Activated CD4-positive, alpha-beta T cell treated with anti-CD3 and anti-CD28 coated beads, Interleukin-2, amount 10 ng/mL, durations not matched to agents 24 days and 14 days (primary cell): Measurements from ENCODE around the gene SF3A1. TPM values are rescaled to one million over a fixed set of nuclear protein-coding genes. Genes with fewer than 3 reads are reported as not detected.

ENCODE experiments used
- DNase-seq: peaks from one replicate; pipeline ENCODE4 v3.0.0; 2022
- H3K27ac Mint-ChIP-seq: one replicate; pipeline ENCODE4 v1.8.0; 2022; ENCODE audit warnings: mild to moderate bottlenecking, mixed read lengths
- H3K27me3 Mint-ChIP-seq: one replicate; pipeline ENCODE4 v1.8.0; 2022; ENCODE audit warnings: mixed read lengths
- H3K36me3 Mint-ChIP-seq: one replicate; pipeline ENCODE4 v1.8.0; 2022; ENCODE audit warnings: low read depth, mild to moderate bottlenecking, mixed read lengths
- H3K4me1 Mint-ChIP-seq: one replicate; pipeline ENCODE4 v1.8.0; 2021; ENCODE audit warnings: mixed read lengths
- H3K4me3 Mint-ChIP-seq: one replicate; pipeline ENCODE4 v1.8.0; 2022; ENCODE audit warnings: mild to moderate bottlenecking, moderate library complexity, mixed read lengths
- H3K9me3 Mint-ChIP-seq: one replicate; pipeline ENCODE4 v1.8.0; 2021; ENCODE audit warnings: mixed read lengths
- intact Hi-C: fragments of 100-400 bp; cut with micrococcal nuclease; formaldehyde crosslinking; loops from one replicate; pipeline ENCODE4 v1.15.1; 2023
- total RNA-seq: library from RNA; stranded (reverse); gene quantifications from 2 replicates; pipeline ENCODE4 v1.2.3, GENCODE V29; 2022

The SF3A1 gene
- total RNA-seq, 1 donor from 2014 or later: 319 TPM

DNA sequence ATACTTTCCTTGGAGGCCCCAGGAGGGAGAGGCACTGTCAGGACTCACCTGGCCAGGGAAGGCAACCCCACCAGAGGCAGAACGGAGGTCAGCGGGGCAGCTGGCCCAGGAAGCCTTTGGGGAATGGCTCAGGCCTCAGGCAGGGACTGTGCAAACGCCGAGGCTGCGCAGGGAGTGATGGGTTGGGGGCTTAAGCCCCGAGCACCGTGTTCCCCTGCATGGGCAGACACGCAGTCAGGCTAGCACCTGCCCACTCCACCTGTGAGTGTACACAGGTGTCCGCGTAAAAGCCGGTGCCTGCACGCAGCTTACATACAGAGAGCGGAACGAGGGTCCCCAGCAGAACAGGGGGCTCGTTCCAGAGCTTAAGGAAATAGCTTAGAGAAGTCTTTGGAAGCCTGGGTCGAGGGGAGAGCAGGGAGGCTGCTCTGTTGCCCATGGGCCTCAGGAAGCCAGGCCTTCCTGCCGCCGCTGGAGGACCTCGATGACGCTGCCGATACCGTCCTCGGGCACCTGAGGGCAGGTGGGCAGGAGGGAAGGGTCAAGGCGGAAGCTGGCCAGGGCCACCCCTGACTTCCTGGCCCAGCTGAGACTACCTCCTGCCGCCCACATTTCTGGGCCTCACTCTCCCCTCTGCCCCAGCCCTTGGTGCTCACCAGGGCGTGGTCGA, 71.4 kb downstream of the SF3A1 start:
- peaks cover 9% of the 10 kb centered on the region for H3K36me3 Mint-ChIP-seq
- no peak overlapping the region for H3K4me3 Mint-ChIP-seq
- no peak for DNase-seq
- peak overlapping the region; percentile 21 for H3K27ac Mint-ChIP-seq
- no peaks in the 10 kb centered on the region for H3K27me3 Mint-ChIP-seq
- intact Hi-C loops: no loop called here
- no peaks in the 10 kb centered on the region for H3K9me3 Mint-ChIP-seq
- H3K4me1 Mint-ChIP-seq: peaks cover 49% of the 10 kb centered on the region

DNA sequence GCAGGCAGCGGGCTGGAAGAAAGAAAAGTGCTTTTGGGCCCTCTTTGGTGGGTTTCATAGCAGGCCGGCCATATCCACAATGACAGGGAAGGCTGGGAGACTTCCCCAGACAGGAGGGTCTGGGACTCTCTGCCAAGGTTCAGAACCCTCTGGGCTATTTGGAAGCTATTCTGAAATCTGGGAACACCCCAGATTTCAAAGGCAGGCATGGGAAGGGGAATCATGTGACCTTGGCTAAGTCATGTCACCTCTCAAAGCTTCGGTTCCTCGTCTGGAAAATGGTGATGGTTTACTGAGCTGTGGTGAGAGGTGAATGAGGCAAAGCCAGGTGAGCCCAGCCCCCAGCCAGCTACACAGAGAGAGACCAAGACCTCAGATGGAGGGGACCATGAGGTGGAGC, 72.0 kb downstream of the SF3A1 start:
- H3K36me3 Mint-ChIP-seq: peaks cover 9% of the 10 kb centered on the region
- peak overlapping the region; percentile 52 for H3K4me3 Mint-ChIP-seq
- no peaks in the 10 kb centered on the region for H3K27me3 Mint-ChIP-seq
- intact Hi-C loops: no loop called here
- DNase-seq: no peak
- peaks cover 44% of the 10 kb centered on the region for H3K4me1 Mint-ChIP-seq
- peak overlapping the region; percentile 21 for H3K27ac Mint-ChIP-seq
- H3K9me3 Mint-ChIP-seq: no peaks in the 10 kb centered on the region

DNA sequence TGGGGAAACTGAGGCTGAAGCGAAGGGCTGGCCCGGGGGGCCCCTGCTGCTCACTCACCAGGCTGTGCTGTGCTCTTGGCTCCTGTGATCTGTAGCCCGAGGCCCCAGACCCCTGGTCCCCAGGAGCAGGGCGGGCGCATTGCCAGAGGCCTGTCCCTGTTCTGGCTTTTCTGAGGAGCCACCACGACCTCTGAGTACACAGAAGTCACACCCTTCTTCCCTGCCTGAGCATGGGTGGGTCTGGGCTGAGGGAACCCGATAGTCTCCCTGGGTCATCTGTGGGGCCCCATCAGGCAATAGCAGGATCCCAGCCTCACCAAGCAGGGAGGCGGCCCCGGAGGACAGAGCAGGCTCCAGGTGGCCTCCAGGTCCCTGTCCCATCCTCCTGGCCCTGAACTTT, 72.5 kb downstream of the SF3A1 start:
- no peak for DNase-seq
- Mint-ChIP-seq H3K27ac (peak overlapping the region; percentile 45), H3K4me1 (peaks cover 46% of the 10 kb centered on the region), H3K4me3 (peak overlapping the region; percentile 52), H3K9me3 (no peaks in the 10 kb centered on the region), H3K36me3 (peaks cover 9% of the 10 kb centered on the region), H3K27me3 (no peaks in the 10 kb centered on the region)
- intact Hi-C loops: no loop called here

DNA sequence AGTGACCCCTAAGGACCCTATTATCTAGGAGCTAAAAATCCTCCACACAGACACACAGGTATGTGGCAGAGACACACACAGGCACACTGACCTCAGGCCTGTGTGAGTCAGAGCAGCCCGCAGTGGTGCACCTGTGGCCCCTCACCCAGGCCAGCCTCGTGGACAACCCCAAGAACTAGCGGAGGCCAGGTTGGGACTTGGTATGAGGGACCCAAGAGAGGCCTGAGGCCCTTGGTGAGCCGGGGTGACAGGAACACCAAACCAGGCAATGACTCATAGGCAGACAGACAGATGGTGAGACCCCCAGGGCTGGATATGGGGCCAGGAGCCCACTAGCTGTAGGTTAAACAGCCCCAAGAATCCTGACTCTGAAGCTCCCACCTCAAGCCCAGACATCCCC, 73.4 kb downstream of the SF3A1 start:
- H3K27ac Mint-ChIP-seq: peak overlapping the region; percentile 77
- H3K4me1 Mint-ChIP-seq: peaks cover 48% of the 10 kb centered on the region
- H3K36me3 Mint-ChIP-seq: peaks cover 11% of the 10 kb centered on the region
- H3K27me3 Mint-ChIP-seq: no peaks in the 10 kb centered on the region
- H3K9me3 Mint-ChIP-seq: no peaks in the 10 kb centered on the region
- intact Hi-C loops: no loop called here
- no peak for DNase-seq
- peak overlapping the region; percentile 62 for H3K4me3 Mint-ChIP-seq

DNA sequence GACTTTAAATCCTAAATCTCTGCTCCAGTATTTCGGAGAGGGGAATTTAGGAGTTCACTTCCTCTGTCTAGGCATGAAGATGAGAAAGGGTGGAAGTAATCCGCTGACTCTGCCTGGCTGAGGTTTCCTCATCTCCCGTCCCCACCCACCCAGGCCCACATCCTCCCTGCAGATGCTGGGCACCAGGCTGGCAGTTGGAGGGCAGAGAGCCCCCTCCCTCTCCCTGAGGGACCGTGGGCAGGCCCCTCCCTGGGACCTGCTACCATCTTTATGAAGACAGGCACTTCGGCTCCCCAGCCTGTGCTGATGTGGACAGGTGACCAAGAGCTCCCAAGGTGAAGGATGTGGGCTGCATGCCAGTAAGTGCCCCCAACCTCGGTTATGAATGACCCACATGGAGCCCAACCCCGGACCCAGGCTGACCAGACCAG, 74.1 kb downstream of the SF3A1 start:
- Mint-ChIP-seq H3K27ac (peak overlapping the region; percentile 77), H3K36me3 (peaks cover 11% of the 10 kb centered on the region), H3K27me3 (no peaks in the 10 kb centered on the region), H3K4me3 (peak overlapping the region; percentile 62), H3K9me3 (no peaks in the 10 kb centered on the region), H3K4me1 (peaks cover 48% of the 10 kb centered on the region)
- intact Hi-C loops: no loop called here
- DNase-seq: no peak

Other genes with a start within 250 kb of the SF3A1 start
- 509 and 511 TPM in 2 replicates for gene LIF, start 110.1 kb downstream of the SF3A1 start, total RNA-seq
- gene OSM, start 90.0 kb downstream of the SF3A1 start, total RNA-seq: 61.0 and 62.8 TPM in 2 replicates
- 4.7 and 7.3 TPM in 2 replicates for gene CASTOR1, start 67.4 kb downstream of the SF3A1 start, total RNA-seq
- 18.9 and 19.3 TPM in 2 replicates for gene TBC1D10A, start 30.0 kb downstream of the SF3A1 start, total RNA-seq
- 2.9 and 3.2 TPM in 2 replicates for gene CCDC157, start 113 bp upstream of the SF3A1 start, total RNA-seq
- 10.4 and 15.2 TPM in 2 replicates for gene RNF215, start 30.5 kb upstream of the SF3A1 start, total RNA-seq
- gene SEC14L2, start 40.1 kb upstream of the SF3A1 start, total RNA-seq: 25.1 and 26.7 TPM in 2 replicates
- gene MTFP1, start 68.9 kb upstream of the SF3A1 start, total RNA-seq: 79.3 and 80.5 TPM in 2 replicates
- not detected in 2 replicates for gene SEC14L3, start 115.1 kb upstream of the SF3A1 start, total RNA-seq
- not detected in 2 replicates for gene SEC14L4, start 148.8 kb upstream of the SF3A1 start, total RNA-seq
- not detected in 2 replicates for gene SEC14L6, start 189.8 kb upstream of the SF3A1 start, total RNA-seq
- not detected in 2 replicates for gene GAL3ST1, start 217.8 kb upstream of the SF3A1 start, total RNA-seq
- gene PES1, start 235.0 kb upstream of the SF3A1 start, total RNA-seq: 170 and 173 TPM in 2 replicates